ENCODE data around the gene FAM20A.

Gene FAM20A

GRCh38 chr17:68527314-68527713, 73.9 kb downstream of the FAM20A start:
- no peaks in the 10 kb centered on the region for H3K27me3 ChIP-seq (ENCODE audit: insufficient read depth, low read length)
- TF ChIP-seq EZH2 (IDR thresholded peaks at IDR 0.05; ENCODE audit: borderline replicate concordance, low read length): no peak
- TF ChIP-seq CTCF (IDR thresholded peaks at IDR 0.05; ENCODE audit: low read length): no peak
- no peak overlapping the region for H3K27ac ChIP-seq (ENCODE audit: low read depth, low read length, poor library complexity, severe bottlenecking)

GRCh38 chr17:68526548-68526947, 74.6 kb downstream of the FAM20A start:
- peaks cover 100% of the 10 kb centered on the region for H3K36me3 ChIP-seq (ENCODE audit: insufficient read depth, low read length)
- H3K27me3 ChIP-seq (ENCODE audit: insufficient read depth, low read length): no peaks in the 10 kb centered on the region
- no peak overlapping the region for H3K9ac ChIP-seq (ENCODE audit: low read length)
- no peaks in the 10 kb centered on the region for H3F3A ChIP-seq (ENCODE audit: insufficient read depth, low read length)
- no peak overlapping the region for H3K4me3 ChIP-seq (ENCODE audit: low read depth, low read length, poor library complexity, severe bottlenecking)
- H3K9me3 ChIP-seq (ENCODE audit: low read length): no peaks in the 10 kb centered on the region
- H3K79me2 ChIP-seq (ENCODE audit: insufficient read depth, low read length): peaks cover 2% of the 10 kb centered on the region
- no peak overlapping the region for H2AFZ ChIP-seq (ENCODE audit: low read length)
- no peaks in the 10 kb centered on the region for H3K9me2 ChIP-seq (ENCODE audit: low read depth, low read length)
- no peaks in the 10 kb centered on the region for H3K4me1 ChIP-seq (ENCODE audit: insufficient read depth, low read length, severe bottlenecking)
- H4K20me1 ChIP-seq (ENCODE audit: insufficient read depth, low read length): no peaks in the 10 kb centered on the region
- H3K4me2 ChIP-seq (ENCODE audit: low read length): no peak overlapping the region
- TF ChIP-seq CTCF (IDR thresholded peaks at IDR 0.05; ENCODE audit: low read length) (no peak), EZH2 (IDR thresholded peaks at IDR 0.05; ENCODE audit: borderline replicate concordance, low read length) (no peak)
- H3K27ac ChIP-seq (ENCODE audit: low read depth, low read length, poor library complexity, severe bottlenecking): no peak overlapping the region

More at GRCh38 chr17:68527314-68527713, 73.9 kb downstream of the FAM20A start:
- Histone ChIP-seq H3K36me3 (ENCODE audit: insufficient read depth, low read length) (peaks cover 99% of the 10 kb centered on the region), H2AFZ (ENCODE audit: low read length) (no peak overlapping the region), H3K9me2 (ENCODE audit: low read depth, low read length) (no peaks in the 10 kb centered on the region), H3K9me3 (ENCODE audit: low read length) (no peaks in the 10 kb centered on the region), H4K20me1 (ENCODE audit: insufficient read depth, low read length) (no peaks in the 10 kb centered on the region), H3K79me2 (ENCODE audit: insufficient read depth, low read length) (no peaks in the 10 kb centered on the region; the same call in 1 of the 2 replicates), H3F3A (ENCODE audit: insufficient read depth, low read length) (0 out of 2 replicates have a peak, but pooled peaks cover 3% of the 10 kb centered on the region), H3K4me3 (ENCODE audit: low read depth, low read length, poor library complexity, severe bottlenecking) (no peak overlapping the region), H3K9ac (ENCODE audit: low read length) (no peak overlapping the region), H3K4me2 (ENCODE audit: low read length) (no peak overlapping the region), H3K4me1 (ENCODE audit: insufficient read depth, low read length, severe bottlenecking) (no peaks in the 10 kb centered on the region)

GRCh38 chr17:68522266-68522665, 78.9 kb downstream of the FAM20A start:
- Histone ChIP-seq H3K4me2 (ENCODE audit: low read length) (no peak overlapping the region), H3F3A (ENCODE audit: insufficient read depth, low read length) (no peaks in the 10 kb centered on the region), H3K27ac (ENCODE audit: low read depth, low read length, poor library complexity, severe bottlenecking) (no peak overlapping the region), H3K36me3 (ENCODE audit: insufficient read depth, low read length) (peaks cover 91% of the 10 kb centered on the region), H3K9me2 (ENCODE audit: low read depth, low read length) (no peaks in the 10 kb centered on the region), H3K27me3 (ENCODE audit: insufficient read depth, low read length) (no peaks in the 10 kb centered on the region), H3K79me2 (ENCODE audit: insufficient read depth, low read length) (peaks cover 12% of the 10 kb centered on the region), H3K4me3 (ENCODE audit: low read depth, low read length, poor library complexity, severe bottlenecking) (no peak overlapping the region), H3K4me1 (ENCODE audit: insufficient read depth, low read length, severe bottlenecking) (no peaks in the 10 kb centered on the region), H2AFZ (ENCODE audit: low read length) (no peak overlapping the region), H4K20me1 (ENCODE audit: insufficient read depth, low read length) (no peaks in the 10 kb centered on the region), H3K9ac (ENCODE audit: low read length) (no peak overlapping the region), H3K9me3 (ENCODE audit: low read length) (no peaks in the 10 kb centered on the region)
- TF ChIP-seq CTCF (IDR thresholded peaks at IDR 0.05; ENCODE audit: low read length) (no peak), EZH2 (IDR thresholded peaks at IDR 0.05; ENCODE audit: borderline replicate concordance, low read length) (no peak)

All from OCI-LY1 (cell line).